Endometrial microvascular endothelial cells (primary cell): ENCODE data around the gene LRRC63. TPM values are rescaled to one million over a fixed set of nuclear protein-coding genes. Genes with fewer than 3 reads are reported as not detected.

Experiments used
- in situ Hi-C: cut with HindIII; loops from 2 replicates; pipeline ENCODE4 v1.10.0; 2017; ENCODE audit warnings: low sequenced_read_pairs, low pct_unique_long_range_greater_than_20kb; ENCODE audit errors: inconsistent ontology term
- total RNA-seq: library from RNA; depleted of rRNA; stranded (reverse); fragments of >200 nt; gene quantifications from one replicate; pipeline ENCODE4 v1.2.3, GENCODE V29; 2015; ENCODE audit errors: inconsistent ontology term

Gene LRRC63
- total RNA-seq, 1 donor from 2014 or later = not detected

DNA sequence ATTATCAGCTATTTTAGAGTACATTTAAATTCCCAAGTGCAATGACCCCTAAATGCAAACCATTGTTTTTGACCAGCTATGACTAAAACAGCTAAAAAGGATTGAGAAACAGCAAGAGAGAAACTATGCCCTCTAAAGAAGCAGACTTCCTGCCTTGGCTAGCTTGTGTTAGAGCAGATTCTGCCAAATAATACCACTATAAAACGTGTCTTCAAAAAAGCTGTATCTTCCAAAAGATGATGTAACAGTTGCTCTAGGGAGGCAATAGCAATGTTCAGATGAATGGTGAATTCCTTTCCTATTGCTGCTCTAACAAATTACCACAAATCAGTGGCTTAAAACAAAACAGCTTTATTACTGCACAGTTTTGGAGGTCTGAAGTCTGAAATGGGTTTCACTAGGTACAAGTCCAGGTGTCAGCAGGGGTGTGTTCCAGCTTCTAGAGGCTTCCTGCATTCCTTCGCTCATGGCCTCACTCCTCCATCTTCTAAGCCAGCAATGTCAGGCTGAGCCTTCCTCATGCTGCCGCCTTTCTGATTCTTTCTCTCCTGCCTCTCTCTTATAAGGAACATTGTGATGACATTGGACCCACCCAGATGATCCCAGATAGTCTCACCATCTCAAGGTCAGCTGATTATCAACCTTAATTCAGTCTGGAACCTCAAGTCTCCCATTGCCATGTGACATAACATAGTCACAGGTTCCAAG, 84.5 kb downstream of the LRRC63 start:
- in situ Hi-C loops = no loop called here

DNA sequence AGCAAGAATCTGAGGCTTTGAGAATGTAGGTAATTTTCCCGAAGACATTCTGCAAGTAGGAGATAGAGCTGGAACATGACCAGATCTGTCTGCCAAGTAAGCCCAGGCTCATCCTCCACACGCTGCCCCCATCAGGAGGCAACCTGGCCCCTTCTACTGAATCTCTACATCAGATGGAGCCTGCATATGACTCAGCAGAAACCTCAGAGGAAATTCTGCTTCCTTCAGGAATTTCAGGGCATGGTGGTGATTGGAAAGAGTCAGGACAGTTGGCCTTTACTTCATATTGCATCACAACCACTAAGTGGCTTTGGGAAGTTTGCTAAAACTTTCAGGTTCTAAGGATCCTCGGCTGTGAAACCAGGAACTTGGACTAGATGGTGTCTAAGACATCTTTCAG, 85.2 kb downstream of the LRRC63 start:
- in situ Hi-C loops = no loop called here

- in situ Hi-C loops = no loop called here
Measured at GRCh38 chr13:46297361-46297811, 85.7 kb downstream of the LRRC63 start.

GRCh38 chr13:46303742-46304385, 92.1 kb downstream of the LRRC63 start:
- in situ Hi-C loops = no loop called here

- in situ Hi-C loops = no loop called here
Measured at GRCh38 chr13:46304546-46304945, 92.8 kb downstream of the LRRC63 start.

DNA sequence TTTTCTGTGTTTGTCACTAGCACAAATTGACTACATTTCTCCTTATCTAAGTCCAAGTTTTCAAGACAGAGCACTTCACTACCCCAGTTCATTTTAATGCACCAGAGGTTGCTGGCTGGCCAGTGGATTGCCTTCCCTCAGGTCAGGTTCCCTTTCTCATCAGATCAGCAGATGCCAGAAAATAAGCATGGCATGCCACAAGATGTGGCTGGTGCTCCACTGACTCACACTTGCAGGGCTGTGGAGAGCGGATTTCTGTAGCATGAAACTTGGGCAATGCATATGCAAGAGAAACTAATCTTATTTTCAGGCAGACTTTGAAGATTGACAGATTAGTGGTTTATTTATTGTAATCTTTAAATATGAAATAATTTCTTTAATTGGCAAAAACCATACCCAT, 95.8 kb downstream of the LRRC63 start:
- in situ Hi-C loops = no loop called here

DNA sequence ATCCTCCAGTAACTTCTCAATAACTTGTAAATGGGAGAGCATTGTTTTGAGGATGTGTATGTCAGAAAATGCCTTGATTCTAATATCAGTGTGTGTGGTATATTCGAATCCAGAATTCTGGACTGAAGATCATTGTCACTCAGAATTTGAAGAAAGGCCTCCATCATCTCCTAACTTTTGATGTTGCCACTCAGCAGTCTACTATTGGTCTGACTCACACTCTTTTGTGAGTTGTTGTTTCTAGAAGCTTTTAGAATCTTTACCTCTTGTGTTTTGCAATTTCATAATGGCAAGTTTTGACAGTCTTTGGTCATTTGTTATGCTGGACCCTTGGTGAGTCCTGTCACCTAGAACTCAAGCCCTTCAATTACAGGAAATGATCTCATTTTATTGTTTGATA, 98.3 kb downstream of the LRRC63 start:
- in situ Hi-C loops = no loop called here

DNA sequence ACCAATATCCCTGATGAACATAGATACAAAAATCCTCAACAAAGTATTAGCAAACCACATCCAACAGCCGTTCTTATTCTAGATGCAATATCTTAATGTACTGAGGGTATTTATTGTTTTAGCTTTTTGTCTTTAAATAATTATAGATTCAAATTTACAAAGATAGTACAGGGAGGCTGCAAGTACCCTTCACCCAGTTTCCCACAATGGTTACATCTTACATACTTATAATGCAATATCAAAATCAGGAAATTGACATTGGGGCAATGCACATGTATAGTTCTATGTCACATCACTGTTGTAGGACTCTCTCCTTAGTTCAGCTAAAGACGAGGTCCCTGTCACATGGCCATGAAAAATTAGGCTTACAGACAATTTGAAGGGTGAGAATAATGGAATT, 99.5 kb downstream of the LRRC63 start:
- in situ Hi-C loops = no loop called here

GRCh38 chr13:46313024-46313423, 101.3 kb downstream of the LRRC63 start:
- in situ Hi-C loops = no loop called here

- in situ Hi-C loops = no loop called here
Measured at GRCh38 chr13:46313432-46314257, 101.9 kb downstream of the LRRC63 start.

GRCh38 chr13:46314587-46314986, 102.9 kb downstream of the LRRC63 start:
- in situ Hi-C loops = no loop called here

GRCh38 chr13:46315036-46315435, 103.3 kb downstream of the LRRC63 start:
- in situ Hi-C loops = no loop called here

GRCh38 chr13:46315491-46316075, 103.9 kb downstream of the LRRC63 start:
- in situ Hi-C loops = no loop called here

DNA sequence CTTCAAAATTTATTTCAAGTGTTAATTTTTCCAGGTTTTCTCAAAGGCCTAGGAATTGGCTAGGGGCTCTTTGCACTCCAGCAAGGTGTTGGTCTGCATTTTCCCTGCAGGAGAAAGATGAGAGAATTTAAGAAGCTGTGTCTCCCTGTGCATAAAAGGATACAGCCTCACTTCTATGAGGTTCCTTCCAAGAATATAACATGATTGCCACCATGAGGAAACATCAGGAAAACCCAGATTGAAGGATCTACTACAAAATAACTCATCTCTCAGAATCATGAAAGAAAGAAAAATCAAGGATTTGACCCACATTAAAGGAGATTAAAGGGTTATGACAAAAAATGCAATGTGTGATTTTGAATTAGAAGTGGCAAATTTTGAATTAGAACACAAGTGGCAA, 105.4 kb downstream of the LRRC63 start:
- in situ Hi-C loops = no loop called here

GRCh38 chr13:46318986-46319385, 107.3 kb downstream of the LRRC63 start:
- in situ Hi-C loops = no loop called here

DNA sequence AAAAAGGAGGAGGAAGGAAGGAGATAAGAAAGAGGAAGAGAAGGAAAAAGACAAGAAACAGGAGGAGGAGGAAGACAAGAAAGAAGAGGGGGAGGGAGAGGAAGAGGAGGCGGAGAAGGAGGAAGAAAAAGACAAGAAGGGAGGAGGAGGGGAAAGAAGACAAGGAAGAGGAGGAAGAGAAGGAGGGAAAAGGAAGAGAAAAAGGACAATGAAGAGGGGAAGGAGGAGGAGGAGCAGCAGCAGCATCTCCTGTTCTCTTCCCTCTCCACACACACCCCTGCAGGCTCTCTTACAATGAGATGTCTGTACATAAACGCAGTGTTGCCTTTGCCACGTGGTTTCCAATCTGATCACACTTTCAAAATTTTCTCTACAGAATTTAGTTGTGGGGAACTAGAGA, 108.7 kb downstream of the LRRC63 start:
- in situ Hi-C loops = no loop called here

DNA sequence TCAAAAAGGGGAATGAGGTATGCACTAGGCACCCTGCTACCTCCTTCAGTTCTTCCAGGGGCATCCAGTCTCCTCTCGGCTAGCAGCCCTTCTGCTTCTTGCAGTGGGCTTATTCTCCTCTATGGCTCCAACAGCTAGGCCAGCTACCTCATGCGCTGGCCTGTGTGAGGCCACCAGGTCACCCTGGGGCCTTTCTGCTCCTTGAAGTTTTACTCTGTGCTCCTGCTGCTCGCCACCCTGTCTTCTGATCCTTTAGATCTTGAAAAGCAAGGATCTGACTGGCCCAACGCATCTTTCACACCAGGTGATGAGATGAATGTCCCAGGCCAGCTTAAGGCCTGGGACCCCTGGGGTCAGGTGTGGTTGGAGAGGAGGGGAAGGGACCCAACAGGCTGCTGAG, 109.1 kb downstream of the LRRC63 start:
- in situ Hi-C loops = no loop called here

DNA sequence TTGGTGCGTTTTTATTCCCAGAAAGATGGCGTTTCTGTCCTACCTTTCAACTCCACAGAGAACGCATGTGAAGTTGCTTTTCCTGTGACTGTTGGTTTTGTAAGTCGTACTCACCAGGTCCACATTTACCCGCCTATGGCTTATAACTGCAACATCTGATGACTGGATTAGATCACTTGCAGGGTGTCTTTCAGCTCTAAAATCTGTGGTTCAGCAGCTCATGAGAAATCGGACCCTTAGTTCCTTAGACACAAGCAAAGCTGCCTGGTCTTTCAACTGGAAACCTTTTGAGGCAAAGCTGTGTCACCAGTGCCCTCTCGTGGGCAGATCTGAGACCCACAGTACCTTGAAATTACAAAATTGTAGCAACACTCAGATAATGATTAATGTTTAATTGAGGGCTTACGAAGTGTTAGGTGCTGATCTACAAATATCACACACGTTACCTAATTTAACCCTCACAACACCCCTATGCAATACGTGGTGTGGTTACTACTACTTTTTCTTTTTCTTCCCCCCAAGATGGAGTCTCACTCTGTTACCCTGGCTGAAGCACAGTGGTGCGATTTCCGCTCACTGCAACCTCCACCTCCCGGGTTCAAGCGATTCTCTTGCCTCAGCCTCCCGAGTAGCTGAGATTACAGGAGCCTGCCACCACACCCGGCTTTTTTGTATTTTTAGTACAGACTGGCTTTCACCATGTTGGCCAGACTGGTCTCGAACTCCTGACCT, 109.9 kb downstream of the LRRC63 start:
- in situ Hi-C loops = no loop called here

GRCh38 chr13:46324976-46325375, 113.2 kb downstream of the LRRC63 start:
- in situ Hi-C loops = no loop called here
